GM06990 (cell line): ENCODE data around the gene POU6F2.
"Not testable (repeated sequence)": the region's sequence is repeated elsewhere in the genome, so short reads cannot be mapped to it uniquely, and the experiment has no call there.

Source experiments
- DNase-seq: peaks from one replicate; pipeline ENCODE4 v3.0.0-alpha.2; 2011; ENCODE audit not compliant: insufficient read length; ENCODE audit errors: extremely low read depth
- H3K27me3 ChIP-seq: replicated peaks from 2 replicates; pipeline ENCODE4 v1.6.0; 2011; ENCODE audit warnings: low read length; ENCODE audit not compliant: control insufficient read depth, insufficient read depth
- H3K36me3 ChIP-seq: 2 replicates; pipeline ENCODE4 v1.5.1; 2011; ENCODE audit warnings: low read length; ENCODE audit not compliant: control insufficient read depth, insufficient read depth
- H3K4me3 ChIP-seq: replicated peaks from 2 replicates; pipeline ENCODE4 v1.5.1; 2011; ENCODE audit warnings: low read depth, mild to moderate bottlenecking, control low read depth, low read length
- CTCF ChIP-seq: IDR thresholded peaks from 2 replicates; pipeline ENCODE4 v1.5.1; 2011; ENCODE audit warnings: low read length, control low read depth, mild to moderate bottlenecking, inconsistent platforms; ENCODE audit not compliant: insufficient read depth, poor library complexity, severe bottlenecking

POU6F2 gene

GRCh38 chr7:38942431-38943051 is 35.2 kb upstream of the POU6F2 start:
- Histone ChIP-seq H3K27me3 (no peaks in the 10 kb centered on the region; the same call in 1 of the 2 replicates), H3K4me3 (no peak overlapping the region), H3K36me3 (no peaks in the 10 kb centered on the region)
- no peak for TF ChIP-seq CTCF
- DNase-seq: no peak

- H3K27me3 ChIP-seq, DNase-seq, H3K4me3 ChIP-seq, H3K36me3 ChIP-seq: not testable (repeated sequence)
Observed at GRCh38 chr7:38947541-38947940, 30.2 kb upstream of the POU6F2 start.

- DNase-seq: no peak
- Histone ChIP-seq H3K36me3 (no peaks in the 10 kb centered on the region), H3K27me3 (no peaks in the 10 kb centered on the region), H3K4me3 (no peak overlapping the region)
- TF ChIP-seq CTCF: no peak
Observed at GRCh38 chr7:38950309-38950708, 27.4 kb upstream of the POU6F2 start.

- Histone ChIP-seq H3K4me3 (no peak overlapping the region), H3K27me3 (no peaks in the 10 kb centered on the region), H3K36me3 (no peaks in the 10 kb centered on the region)
- no peak for DNase-seq
- TF ChIP-seq CTCF: no peak
Observed at GRCh38 chr7:38951213-38951612, 26.5 kb upstream of the POU6F2 start.

GRCh38 chr7:38953227-38953626 is 24.5 kb upstream of the POU6F2 start:
- DNase-seq: no peak
- Histone ChIP-seq H3K4me3 (no peak overlapping the region), H3K36me3 (no peaks in the 10 kb centered on the region), H3K27me3 (no peaks in the 10 kb centered on the region)
- no peak for TF ChIP-seq CTCF

GRCh38 chr7:38953971-38954370 is 23.7 kb upstream of the POU6F2 start:
- no peak for DNase-seq
- no peak for TF ChIP-seq CTCF
- H3K36me3 ChIP-seq: no peaks in the 10 kb centered on the region
- no peaks in the 10 kb centered on the region for H3K27me3 ChIP-seq
- no peak overlapping the region for H3K4me3 ChIP-seq
